K562 (cell line): ENCODE data around the gene KLHL18. TPM values are rescaled to one million over a fixed set of nuclear protein-coding genes. Genes with fewer than 3 reads are reported as not detected.

Experiments used
- NRF1 ChIP-seq, 2 experiments: fragments of 450-650 bp; IDR thresholded peaks in 1 of 2; conservative IDR thresholded peaks in 1 of 2; 2 replicates each; pipeline ENCODE4 v1.6.1; 2014; ENCODE audit warnings: mild to moderate bottlenecking in 2 of 2
- ZNF124 ChIP-seq: sonication (generic); formaldehyde crosslinking; IDR thresholded peaks from 2 replicates; pipeline ENCODE4 v1.8.1; 2022; ENCODE audit warnings: missing genetic modification reagents
- polyA plus RNA-seq, 8 experiments: library from polyadenylated mRNA; depleted of rRNA in 4 of 8; stranded (reverse) in 5 of 8; unstranded in 3 of 8; fragments of >200 nt; fragmentation: Nextera tagmentation in 2 of 8; fragmentation: Illumina TruSeq in 1 of 8; extraction: Ambion mirVana in 2 of 8; extraction: Trizol in 1 of 8; gene quantifications; 2 replicates each; pipeline versions ENCODE4 v1.2.1 to v1.2.3, GENCODE V29; 2011 to 2014; ENCODE audit warnings: inconsistent platforms in 1 of 8, missing spikeins in 1 of 8
- small RNA-seq: library from RNA; depleted of rRNA; stranded (forward); fragments of <200 nt; gene quantifications from one replicate; pipeline ENCODE3, GENCODE V24; 2014
- total RNA-seq, 7 experiments: library from RNA; depleted of rRNA in 6 of 7; stranded (reverse); fragments of >200 nt in 6 of 7; fragmentation: Illumina TruSeq in 2 of 7; extraction: Trizol in 2 of 7; gene quantifications; 2 replicates each; pipeline versions ENCODE4 v1.2.1 to v1.2.3, GENCODE V29; 2011 to 2021; ENCODE audit warnings: low replicate concordance in 1 of 7
- TF ChIP-seq, protein P1 (sequence below): fragments of 250-450 bp; sonication (Bioruptor Pico); IDR thresholded peaks from 2 replicates; pipeline ENCODE4 v1.8.0; 2021; ENCODE audit warnings: borderline replicate concordance, mild to moderate bottlenecking, moderate library complexity; ENCODE audit not compliant: poor library complexity, severe bottlenecking

The KLHL18 gene
- total and polyA plus RNA-seq, 9 of the 15 experiments (the other 6 are each of a cell fraction or from before 2014, with no cell fraction given) = 26.7 to 97.5 (median 48.7) TPM

DNA sequence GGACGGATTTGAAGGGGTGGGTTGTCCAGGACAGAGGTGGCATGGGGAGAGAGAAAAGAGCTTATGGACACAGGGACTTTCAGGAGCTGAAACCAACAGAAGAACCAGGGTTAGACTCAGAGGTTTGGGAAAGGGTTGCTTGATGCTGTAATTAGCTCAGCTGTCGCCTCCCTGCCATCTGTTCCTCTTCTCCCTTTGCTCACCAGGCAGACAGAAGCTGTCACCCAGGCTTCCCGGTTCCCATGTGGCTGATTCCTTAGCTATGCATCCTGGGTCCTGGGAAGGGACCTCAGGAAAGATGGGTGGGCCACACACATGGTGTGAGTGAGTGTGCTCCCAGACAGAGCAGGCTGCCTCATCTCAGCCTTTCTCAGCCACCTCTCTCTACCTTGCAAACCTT, 112.1 kb downstream of the KLHL18 start (continued):
- TF ChIP-seq, protein P1, sequence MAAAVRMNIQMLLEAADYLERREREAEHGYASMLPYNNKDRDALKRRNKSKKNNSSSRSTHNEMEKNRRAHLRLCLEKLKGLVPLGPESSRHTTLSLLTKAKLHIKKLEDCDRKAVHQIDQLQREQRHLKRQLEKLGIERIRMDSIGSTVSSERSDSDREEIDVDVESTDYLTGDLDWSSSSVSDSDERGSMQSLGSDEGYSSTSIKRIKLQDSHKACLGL (CRISPR knock-in tag) = no peak
- TF ChIP-seq ZNF124 (CRISPR knock-in tag) (0 out of 2 replicates have a peak, but pooled peaks have one; percentile 30), NRF1 (conservative IDR thresholded peaks at IDR 0.05 in 1 of 2, IDR thresholded peaks at IDR 0.05 in 1 of 2) (no peak)

Small RNAs within 50 kb of the gene (small RNA-seq; reads per million reads assigned to genes)
- 0.40 reads per million, percentile 11 among the genes with 10 or more reads in this experiment for gene SNORD13P3

Other genes with a start within 250 kb of the KLHL18 start
- 30.0 and 33.6 TPM in 2 replicates for gene SETD2, start 118.8 kb upstream of the KLHL18 start, total RNA-seq (2014; rRNA removed)
- gene SETD2, start 118.8 kb upstream of the KLHL18 start, total RNA-seq (2014; rRNA removed; fragmentation: Illumina TruSeq; extraction: Trizol) = 43.8 and 47.8 TPM in 2 replicates
- 43.7 and 45.3 TPM in 2 replicates for gene SETD2, start 118.8 kb upstream of the KLHL18 start, total RNA-seq (2015; rRNA removed; fragmentation: Illumina TruSeq; extraction: Trizol)
- gene SETD2, start 118.8 kb upstream of the KLHL18 start, total RNA-seq (2021) = 39.3 and 39.5 TPM in 2 replicates
- gene SETD2, start 118.8 kb upstream of the KLHL18 start, polyA plus RNA-seq (2011; rRNA removed) = 22.8 and 25.2 TPM in 2 replicates
- 38.6 and 44.0 TPM in 2 replicates for gene SETD2, start 118.8 kb upstream of the KLHL18 start, polyA plus RNA-seq (2014; fragmentation: Illumina TruSeq; extraction: Trizol)
- 10 to 100 TPM in 1 of 2 experiments, 1 to 10 TPM in 1; 8.2 to 11.0 TPM for gene SETD2, start 118.8 kb upstream of the KLHL18 start, polyA plus RNA-seq (2014; fragmentation: Nextera tagmentation; extraction: Ambion mirVana)
- 23.0 and 24.6 TPM in 2 replicates for gene SETD2, start 118.8 kb upstream of the KLHL18 start, polyA plus RNA-seq (2014; rRNA removed)
- gene KIF9, start 145 bp upstream of the KLHL18 start, total RNA-seq (2014; rRNA removed) = 24.4 and 31.7 TPM in 2 replicates
- 25.0 and 26.9 TPM in 2 replicates for gene KIF9, start 145 bp upstream of the KLHL18 start, total RNA-seq (2014; rRNA removed; fragmentation: Illumina TruSeq; extraction: Trizol)
- gene KIF9, start 145 bp upstream of the KLHL18 start, total RNA-seq (2015; rRNA removed; fragmentation: Illumina TruSeq; extraction: Trizol) = 21.4 and 21.5 TPM in 2 replicates
- 20.4 and 26.3 TPM in 2 replicates for gene KIF9, start 145 bp upstream of the KLHL18 start, total RNA-seq (2021)
- gene KIF9, start 145 bp upstream of the KLHL18 start, polyA plus RNA-seq (2011; rRNA removed) = 11.7 and 19.5 TPM in 2 replicates
- gene KIF9, start 145 bp upstream of the KLHL18 start, polyA plus RNA-seq (2014; fragmentation: Illumina TruSeq; extraction: Trizol) = 16.9 and 19.5 TPM in 2 replicates
- gene KIF9, start 145 bp upstream of the KLHL18 start, polyA plus RNA-seq (2014; fragmentation: Nextera tagmentation; extraction: Ambion mirVana) = 10 to 100 TPM; 52.1 to 56.9 TPM
- gene KIF9, start 145 bp upstream of the KLHL18 start, polyA plus RNA-seq (2014; rRNA removed) = 29.1 and 33.8 TPM in 2 replicates
- gene PTPN23, start 98.1 kb downstream of the KLHL18 start, total RNA-seq (2014; rRNA removed) = 7.2 and 10.1 TPM in 2 replicates
- 5.2 and 6.3 TPM in 2 replicates for gene PTPN23, start 98.1 kb downstream of the KLHL18 start, total RNA-seq (2014; rRNA removed; fragmentation: Illumina TruSeq; extraction: Trizol)
- 7.3 and 8.7 TPM in 2 replicates for gene PTPN23, start 98.1 kb downstream of the KLHL18 start, total RNA-seq (2015; rRNA removed; fragmentation: Illumina TruSeq; extraction: Trizol)
- gene PTPN23, start 98.1 kb downstream of the KLHL18 start, total RNA-seq (2021) = 51.4 and 58.7 TPM in 2 replicates
- gene PTPN23, start 98.1 kb downstream of the KLHL18 start, polyA plus RNA-seq (2011; rRNA removed) = 1.7 and 4.6 TPM in 2 replicates
- 14.1 and 24.0 TPM in 2 replicates for gene PTPN23, start 98.1 kb downstream of the KLHL18 start, polyA plus RNA-seq (2014; fragmentation: Illumina TruSeq; extraction: Trizol)
- under 1 TPM; 0.41 to 0.93 TPM for gene PTPN23, start 98.1 kb downstream of the KLHL18 start, polyA plus RNA-seq (2014; fragmentation: Nextera tagmentation; extraction: Ambion mirVana)
- gene PTPN23, start 98.1 kb downstream of the KLHL18 start, polyA plus RNA-seq (2014; rRNA removed) = 11.4 and 20.2 TPM in 2 replicates
- 60.7 and 87.6 TPM in 2 replicates for gene SCAP, start 193.0 kb downstream of the KLHL18 start, total RNA-seq (2014; rRNA removed)
- 29.7 and 37.8 TPM in 2 replicates for gene SCAP, start 193.0 kb downstream of the KLHL18 start, total RNA-seq (2014; rRNA removed; fragmentation: Illumina TruSeq; extraction: Trizol)
- gene SCAP, start 193.0 kb downstream of the KLHL18 start, total RNA-seq (2015; rRNA removed; fragmentation: Illumina TruSeq; extraction: Trizol) = 34.6 and 36.5 TPM in 2 replicates
- 97.1 and 104 TPM in 2 replicates for gene SCAP, start 193.0 kb downstream of the KLHL18 start, total RNA-seq (2021)
- gene SCAP, start 193.0 kb downstream of the KLHL18 start, polyA plus RNA-seq (2011; rRNA removed) = 31.3 and 55.8 TPM in 2 replicates
- 48.2 and 61.1 TPM in 2 replicates for gene SCAP, start 193.0 kb downstream of the KLHL18 start, polyA plus RNA-seq (2014; fragmentation: Illumina TruSeq; extraction: Trizol)
- gene SCAP, start 193.0 kb downstream of the KLHL18 start, polyA plus RNA-seq (2014; fragmentation: Nextera tagmentation; extraction: Ambion mirVana) = 1 to 10 TPM; 2.6 to 3.2 TPM
- gene SCAP, start 193.0 kb downstream of the KLHL18 start, polyA plus RNA-seq (2014; rRNA removed) = 43.7 and 47.9 TPM in 2 replicates
- gene ELP6, start 230.8 kb downstream of the KLHL18 start, total RNA-seq (2014; rRNA removed) = 76.9 and 81.2 TPM in 2 replicates
- gene ELP6, start 230.8 kb downstream of the KLHL18 start, total RNA-seq (2014; rRNA removed; fragmentation: Illumina TruSeq; extraction: Trizol) = 70.8 and 83.3 TPM in 2 replicates
- gene ELP6, start 230.8 kb downstream of the KLHL18 start, total RNA-seq (2015; rRNA removed; fragmentation: Illumina TruSeq; extraction: Trizol) = 79.4 and 82.9 TPM in 2 replicates
- gene ELP6, start 230.8 kb downstream of the KLHL18 start, total RNA-seq (2021) = 76.9 and 77.0 TPM in 2 replicates
- 166 and 198 TPM in 2 replicates for gene ELP6, start 230.8 kb downstream of the KLHL18 start, polyA plus RNA-seq (2011; rRNA removed)
- gene ELP6, start 230.8 kb downstream of the KLHL18 start, polyA plus RNA-seq (2014; fragmentation: Illumina TruSeq; extraction: Trizol) = 77.7 and 80.1 TPM in 2 replicates
- gene ELP6, start 230.8 kb downstream of the KLHL18 start, polyA plus RNA-seq (2014; fragmentation: Nextera tagmentation; extraction: Ambion mirVana) = 100 to 1,000 TPM in 1 of 2 experiments, 10 to 100 TPM in 1; 86.1 to 136 TPM
- 104 and 123 TPM in 2 replicates for gene ELP6, start 230.8 kb downstream of the KLHL18 start, polyA plus RNA-seq (2014; rRNA removed)